Stimulated activated CD8-positive, alpha-beta memory T cell treated with anti-CD3 and anti-CD28 coated beads, Interleukin-12 subunit alpha, Interleukin-12 subunit beta, amount 100 ng/mL, for 4 hours (primary cell): ENCODE measurements around the gene SPN.
"Not testable (repeated sequence)": the region's sequence is repeated elsewhere in the genome, so short reads cannot be mapped to it uniquely, and the experiment has no call there.

Source experiments
- DNase-seq: peaks from one replicate; pipeline ENCODE4 v3.0.0-alpha.2; 2020; ENCODE audit warnings: low read depth

The SPN gene

DNA sequence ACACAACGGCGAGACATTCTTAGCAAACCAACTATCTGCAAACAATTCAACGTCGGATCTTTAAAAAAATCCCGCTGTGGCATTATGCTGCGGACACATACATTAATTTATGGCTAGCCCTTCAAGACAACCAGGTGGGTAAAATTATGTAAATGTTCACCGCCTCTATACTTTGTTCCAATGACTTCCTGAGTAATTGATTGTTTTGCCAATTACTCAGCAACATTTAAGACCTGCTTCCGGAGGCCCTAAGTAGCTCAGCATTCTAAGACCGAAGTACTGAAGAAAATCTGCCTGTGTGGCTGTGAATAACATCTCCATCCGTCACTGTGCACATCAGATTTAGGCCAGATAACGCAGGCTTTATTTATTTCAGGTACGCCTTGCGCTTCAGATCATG is 39.2 kb downstream of the SPN start:
- no peak for DNase-seq

DNA sequence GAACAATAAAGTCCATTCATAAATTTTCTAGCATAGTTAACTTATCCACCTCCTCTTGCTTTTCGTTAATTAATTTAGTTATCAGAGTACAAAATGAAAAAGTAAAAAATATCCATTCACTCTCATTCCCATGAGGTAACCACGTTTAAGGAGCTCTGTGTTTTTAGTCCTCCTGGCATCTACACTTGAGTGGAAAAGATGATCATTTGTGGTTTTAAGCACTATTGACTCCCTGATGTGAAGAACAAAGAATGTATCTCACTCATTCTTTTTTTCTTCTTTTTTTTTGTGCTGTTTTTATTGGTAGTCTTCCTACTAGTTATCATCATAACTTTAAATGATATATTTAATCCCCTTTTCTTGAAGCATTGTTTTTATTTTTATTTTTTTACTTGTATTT is 42.0 kb downstream of the SPN start:
- no peak for DNase-seq

- not testable (repeated sequence) for DNase-seq
Observed at GRCh38 chr16:29707160-29707559, 44.1 kb downstream of the SPN start.

GRCh38 chr16:29708917-29709600 is 46.0 kb downstream of the SPN start:
- no peak for DNase-seq

DNA sequence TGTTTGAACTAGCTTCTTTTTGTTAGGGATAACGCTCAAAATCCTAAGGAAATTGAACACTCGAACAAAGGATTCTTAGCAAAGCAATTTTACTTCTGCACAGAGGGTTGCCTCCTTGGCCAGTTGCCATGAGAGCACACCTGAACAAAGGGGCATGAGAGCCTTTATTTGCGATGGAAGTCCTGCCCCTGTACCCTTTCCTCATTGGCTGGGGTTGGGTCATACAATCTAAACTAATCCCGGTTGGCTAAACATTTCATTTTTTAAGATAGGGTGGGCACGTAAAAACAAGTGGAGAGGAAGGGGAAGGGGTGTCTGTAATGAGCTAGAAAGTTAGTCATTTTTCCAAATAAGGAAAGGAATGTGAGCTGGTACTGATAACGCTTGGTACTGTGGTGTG is 46.6 kb downstream of the SPN start:
- not testable (repeated sequence) for DNase-seq

DNA sequence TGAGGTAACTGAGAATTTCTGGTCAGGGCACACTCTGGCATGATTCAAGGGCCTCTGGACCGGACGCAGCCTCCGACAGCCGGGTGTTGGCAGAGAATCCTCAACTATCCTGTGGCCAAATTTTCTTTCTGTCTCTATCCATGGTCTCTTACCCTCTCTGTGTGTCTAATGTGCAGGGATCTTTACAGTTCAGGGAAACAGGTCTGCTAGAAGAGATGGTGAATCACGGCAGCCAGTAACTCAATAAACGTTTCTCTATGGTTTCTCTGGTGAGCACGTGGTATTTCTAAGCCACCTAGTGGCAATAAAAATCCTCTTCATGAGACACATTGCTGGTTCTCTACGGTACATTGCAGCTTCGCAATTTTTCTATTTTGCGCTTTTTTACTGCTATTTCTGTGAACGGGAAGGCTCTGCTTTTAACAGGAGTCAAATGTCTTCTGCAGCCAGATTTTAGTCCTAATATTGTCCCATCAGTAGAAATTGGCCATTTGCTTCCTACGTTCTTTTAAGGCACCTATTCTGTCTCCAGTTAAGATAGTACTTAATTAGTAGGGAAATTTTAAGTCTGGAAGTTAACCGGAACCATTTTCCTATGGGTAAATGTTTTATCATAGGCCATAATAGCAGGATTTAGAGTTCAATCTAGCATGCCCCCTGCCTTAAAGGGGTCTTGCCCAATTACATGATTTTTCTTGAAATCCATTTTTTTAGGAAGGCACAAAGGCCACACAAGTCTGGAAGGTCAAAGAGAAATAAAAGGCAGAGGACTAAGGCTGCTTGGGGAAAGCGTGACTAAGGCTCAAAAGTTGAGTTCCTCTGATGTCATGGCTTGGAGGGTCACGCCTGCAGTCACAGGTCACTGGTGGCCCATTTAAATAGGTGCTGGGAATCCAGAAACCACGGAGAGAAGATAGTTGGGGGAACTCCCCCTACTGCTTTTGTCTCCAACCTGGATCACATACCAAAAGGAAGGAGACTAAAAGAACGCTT is 47.5 kb downstream of the SPN start:
- DNase-seq, result no peak

DNA sequence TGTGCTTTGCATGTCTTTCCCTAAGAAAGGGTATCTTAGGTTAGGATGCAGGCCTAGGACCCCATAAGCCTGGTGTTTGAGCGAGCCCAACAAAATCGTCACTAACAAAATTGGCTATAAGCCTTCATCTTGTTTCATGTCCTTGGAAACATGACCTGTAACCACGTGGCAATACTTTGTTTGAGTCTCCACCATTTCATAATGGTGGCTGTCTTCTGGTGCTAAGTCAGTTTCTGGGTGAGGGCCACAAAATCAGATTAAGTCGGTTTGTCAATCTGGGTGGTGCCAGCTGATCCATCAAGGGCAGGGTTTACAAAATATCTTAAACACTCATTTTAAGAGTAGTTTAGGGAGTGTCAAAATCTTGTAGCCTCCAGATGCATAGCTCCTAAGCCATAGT is 49.8 kb downstream of the SPN start:
- no peak for DNase-seq

DNA sequence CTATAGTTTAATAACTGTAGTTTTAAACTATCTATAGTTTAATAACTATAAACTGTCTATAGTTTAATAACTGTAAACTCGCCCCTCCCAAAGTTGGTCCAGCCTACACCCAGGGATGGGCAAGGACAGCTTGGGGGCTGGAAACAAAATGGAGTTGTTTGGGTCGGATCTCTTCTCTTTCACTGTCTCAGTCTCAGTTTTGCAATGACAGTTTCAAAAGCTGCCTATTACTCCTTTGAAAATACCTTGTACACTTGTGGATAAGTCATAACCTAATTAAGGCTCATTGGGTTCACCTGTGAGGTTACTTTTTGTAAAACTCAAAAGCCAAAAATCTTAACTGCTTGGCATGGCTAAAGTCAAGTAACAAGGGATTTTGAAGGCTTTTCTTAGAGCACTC is 51.3 kb downstream of the SPN start:
- DNase-seq, result no peak

DNA sequence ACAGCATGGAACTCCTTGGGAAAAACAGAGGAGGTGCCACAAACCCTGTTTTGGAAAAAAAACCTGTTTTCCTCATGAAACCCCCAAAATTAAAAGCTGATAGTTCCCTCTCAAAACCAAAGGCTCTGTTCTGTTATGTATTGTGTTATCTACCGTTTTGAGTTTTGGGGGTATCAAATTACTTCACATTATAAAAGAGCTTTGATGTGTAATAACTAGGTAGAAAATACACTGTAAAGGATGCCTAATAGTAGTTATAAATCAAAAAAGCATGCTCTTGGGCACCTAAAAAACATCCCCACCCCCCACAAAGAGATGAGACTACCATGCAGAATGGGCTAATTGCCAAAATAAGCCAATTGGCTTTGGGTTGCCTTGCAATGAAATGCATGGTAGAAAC is 51.9 kb downstream of the SPN start:
- no peak for DNase-seq

GRCh38 chr16:29717113-29717512 is 54.1 kb downstream of the SPN start:
- DNase-seq, result no peak

DNA sequence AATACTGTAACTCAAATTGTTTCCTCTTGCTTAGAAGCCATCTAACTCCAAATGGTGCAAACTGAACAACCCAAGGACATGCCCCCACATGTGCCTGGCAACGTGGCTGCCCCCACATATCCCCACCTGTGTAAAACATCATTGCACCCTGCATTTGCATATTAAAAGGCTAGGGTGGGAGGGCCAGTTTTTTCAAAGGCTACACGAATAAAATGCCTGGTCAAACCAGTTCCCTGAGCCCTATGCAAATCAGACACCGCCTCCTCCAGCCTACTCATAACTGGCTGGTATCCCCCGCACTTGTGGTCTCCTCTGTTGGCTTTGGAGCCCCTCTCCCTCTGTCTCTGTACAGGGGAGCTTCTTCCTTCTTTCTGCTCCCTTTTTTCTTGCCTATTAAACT is 56.0 kb downstream of the SPN start:
- no peak for DNase-seq
